HepG2 (cell line): ENCODE measurements around the gene C5AR1. TPM values are rescaled to one million over a fixed set of nuclear protein-coding genes. Genes with fewer than 3 reads are reported as not detected.

Experiments
- ATAC-seq: fragments of 200-7000 bp; cut with Tn5 transposase; 3 replicates; pipeline ENCODE4 v1.9.1; 2020; ENCODE audit warnings: mild to moderate bottlenecking, moderate library complexity
- BruUV-seq: library from RNA; stranded (reverse); fragments of 400-500 nt; replicated peaks from 2 replicates; lab custom pipeline; 2021; lab: Mats Ljungman, UMichigan
- CTCF ChIA-PET: fragments of 300-600 bp; formaldehyde crosslinking; extraction: SDS; loops from one replicate; lab custom pipeline; 2021; ENCODE audit warnings: low total read pairs, inconsistent platforms, low intra/inter-chr PET ratio; lab: Yijun Ruan, JAX
- POLR2A ChIA-PET: fragments of 350-600 bp; sonication (Branson Sonifier 250); formaldehyde crosslinking; loops from one replicate; lab custom pipeline; 2020; ENCODE audit warnings: antibody characterized with exemption, inconsistent platforms; lab: Yijun Ruan, JAX
- DNase-seq: peaks from one replicate; pipeline ENCODE4 v3.0.0-alpha.2; 2015; ENCODE audit warnings: low spot score
- FAIRE-seq: peaks from 3 replicates; lab custom pipeline; 2011; peaks lifted over from hg19 to GRCh38; lab: Jason Lieb, UNC
- H2AFZ ChIP-seq: one replicate; pipeline ENCODE4 v1.6.1; 2011; ENCODE audit warnings: low read length, inconsistent platforms
- H3K27ac ChIP-seq: fragments of 300-600 bp; 3 replicates; pipeline ENCODE4 v1.8.0; 2011; ENCODE audit warnings: mixed run types, mild to moderate bottlenecking, mixed read lengths, low read length, inconsistent platforms; ENCODE audit not compliant: insufficient read depth; ENCODE audit errors: extremely low read length
- H3K27me3 ChIP-seq, 2 experiments: fragments of 200-600 bp in 1 of 2; 2 replicates in 1 of 2; 3 replicates in 1 of 2; pipeline versions ENCODE4 v1.6.0 to v1.8.0; 2011; ENCODE audit warnings: low read length in 2 of 2, mild to moderate bottlenecking in 2 of 2, moderate library complexity in 2 of 2, inconsistent platforms in 1 of 2; ENCODE audit not compliant: insufficient read depth in 2 of 2, control insufficient read depth in 1 of 2
- H3K36me3 ChIP-seq, 2 experiments: fragments of 200-600 bp in 1 of 2; replicated peaks in 1 of 2; 2 replicates in 1 of 2; 3 replicates in 1 of 2; pipeline versions ENCODE4 v1.5.1 to v1.8.0; 2011; ENCODE audit warnings: low read length in 2 of 2, inconsistent platforms in 1 of 2; ENCODE audit not compliant: insufficient read depth in 2 of 2, control insufficient read depth in 1 of 2
- H3K4me1 ChIP-seq: 2 replicates; pipeline ENCODE4 v1.5.1; 2012; ENCODE audit warnings: low read length, inconsistent platforms; ENCODE audit not compliant: insufficient read depth
- H3K4me2 ChIP-seq: 2 replicates; pipeline ENCODE4 v1.6.0; 2011; ENCODE audit warnings: low read depth, low read length, inconsistent platforms
- H3K4me3 ChIP-seq, 3 experiments: fragments of 200-600 bp in 1 of 3; sonication (generic), shearing (Covaris generic) in 1 of 3; replicated peaks in 1 of 3; 2 replicates each; pipeline ENCODE4 v1.5.1; 2011 to 2016; ENCODE audit warnings: low read length in 3 of 3, inconsistent platforms in 2 of 3, low read depth in 2 of 3, mild to moderate bottlenecking in 2 of 3, control low read depth in 1 of 3, mixed read lengths in 1 of 3; ENCODE audit not compliant: insufficient read depth in 1 of 3
- H3K79me2 ChIP-seq: one replicate; pipeline ENCODE4 v1.6.1; 2011; ENCODE audit warnings: low read length, inconsistent platforms; ENCODE audit not compliant: insufficient read depth
- H3K9ac ChIP-seq: 2 replicates; pipeline ENCODE4 v1.6.0; 2011; ENCODE audit warnings: mild to moderate bottlenecking, low read depth, low read length, inconsistent platforms; ENCODE audit not compliant: insufficient read depth
- H3K9me3 ChIP-seq: 2 replicates; pipeline ENCODE4 v1.5.1; 2012; ENCODE audit warnings: mild to moderate bottlenecking, low read length
- H4K20me1 ChIP-seq: 2 replicates; pipeline ENCODE4 v1.6.0; 2011; ENCODE audit warnings: inconsistent platforms, mild to moderate bottlenecking, low read length, moderate library complexity; ENCODE audit not compliant: insufficient read depth
- HNF4G ChIP-seq, 2 experiments: sonication (generic) in 1 of 2; formaldehyde crosslinking in 1 of 2; IDR thresholded peaks; 2 replicates each; pipeline versions ENCODE4 v1.4.0 to v1.6.1; 2011 to 2020; ENCODE audit warnings: borderline replicate concordance in 2 of 2, low read depth in 2 of 2, mild to moderate bottlenecking in 2 of 2, low read length in 1 of 2, missing genetic modification reagents in 1 of 2, moderate library complexity in 1 of 2
- KDM3A ChIP-seq: IDR thresholded peaks from 2 replicates; pipeline ENCODE4 v1.6.1; 2018; ENCODE audit warnings: low read depth, missing compliant biosample characterization
- NFE2L2 ChIP-seq: fragments of 150-350 bp; IDR thresholded peaks from 2 replicates; pipeline ENCODE4 v1.6.1; 2014; ENCODE audit warnings: low read length
- NFYC ChIP-seq: IDR thresholded peaks from 2 replicates; pipeline ENCODE4 v1.6.1; 2016; ENCODE audit warnings: missing genetic modification reagents, missing compliant biosample characterization
- PHF8 ChIP-seq: sonication (generic); formaldehyde crosslinking; IDR thresholded peaks from 2 replicates; pipeline ENCODE4 v1.5.0; 2020; ENCODE audit warnings: missing genetic modification reagents
- RFX5 ChIP-seq: IDR thresholded peaks from 2 replicates; pipeline ENCODE4 v1.6.1; 2011; ENCODE audit warnings: low read depth, low read length, improper control_type of control experiment
- RFXANK ChIP-seq: IDR thresholded peaks from 2 replicates; pipeline ENCODE4 v1.6.1; 2016
- RFXAP ChIP-seq: sonication (generic); formaldehyde crosslinking; IDR thresholded peaks from 2 replicates; pipeline ENCODE4 v1.4.0; 2020; ENCODE audit warnings: missing genetic modification reagents, borderline replicate concordance
- SSRP1 ChIP-seq: IDR thresholded peaks from 2 replicates; pipeline ENCODE4 v1.6.1; 2016; ENCODE audit warnings: control low read depth
- ZNF17 ChIP-seq: sonication (generic); formaldehyde crosslinking; IDR thresholded peaks from 2 replicates; pipeline ENCODE4 v1.5.0; 2020; ENCODE audit warnings: mild to moderate bottlenecking, missing genetic modification reagents
- ZNF232 ChIP-seq: sonication (generic); formaldehyde crosslinking; IDR thresholded peaks from 2 replicates; pipeline ENCODE4 v1.4.0; 2020; ENCODE audit warnings: missing genetic modification reagents, borderline replicate concordance
- ZNF446 ChIP-seq: sonication (generic); formaldehyde crosslinking; IDR thresholded peaks from 2 replicates; pipeline ENCODE4 v1.5.0; 2020; ENCODE audit warnings: mild to moderate bottlenecking, missing genetic modification reagents
- ZNF780A ChIP-seq: sonication (generic); formaldehyde crosslinking; IDR thresholded peaks from 2 replicates; pipeline ENCODE4 v1.8.0; 2022; ENCODE audit warnings: mild to moderate bottlenecking, missing genetic modification reagents, moderate library complexity
- WGBS: methylation state at CpG from one replicate; pipeline ENCODE4 v1.1.6; 2017; ENCODE audit warnings: low lambda C conversion rate; 5-methylcytosine and 5-hydroxymethylcytosine counted together
- in situ Hi-C: cut with HindIII; loops from 2 replicates; pipeline ENCODE4 v1.10.0; 2017; ENCODE audit warnings: low pct_unique_long_range_greater_than_20kb; ENCODE audit not compliant: extremely low pct_ligation_motif_present
- intact Hi-C: fragments of 100-400 bp; cut with micrococcal nuclease; formaldehyde crosslinking; loops from one replicate; pipeline ENCODE4 v1.10.0; 2022; ENCODE audit not compliant: unreplicated experiment
- polyA plus RNA-seq, 8 experiments: library from polyadenylated mRNA; depleted of rRNA in 3 of 8; stranded (reverse) in 7 of 8; unstranded in 1 of 8; fragments of >200 nt; fragmentation: Illumina TruSeq in 4 of 8; extraction: Trizol in 4 of 8; gene quantifications; 2 replicates each; pipeline versions ENCODE4 v1.2.1 to v1.2.3, GENCODE V29; 2011 to 2016; ENCODE audit warnings: low read depth in 4 of 8, missing spikeins in 1 of 8, mixed read lengths in 1 of 8; ENCODE audit not compliant: insufficient read depth in 1 of 8
- total RNA-seq, 5 experiments: library from RNA; depleted of rRNA; stranded (reverse); fragments of >200 nt; fragmentation: Illumina TruSeq; extraction: Trizol; gene quantifications; 2 replicates each; pipeline ENCODE4 v1.2.3, GENCODE V29; 2016; ENCODE audit warnings: low read depth in 1 of 5
- TF ChIP-seq, protein P1 (sequence below): sonication (generic); formaldehyde crosslinking; IDR thresholded peaks from 2 replicates; pipeline ENCODE4 v1.9.0; 2021; ENCODE audit warnings: missing genetic modification reagents, borderline replicate concordance
- TF ChIP-seq, protein P2 (sequence below), 2 experiments: sonication (generic) in 1 of 2; formaldehyde crosslinking in 1 of 2; IDR thresholded peaks; 2 replicates each; pipeline versions ENCODE4 v1.5.1 to v1.6.1; 2011 to 2020; ENCODE audit warnings: borderline replicate concordance in 1 of 2, low read depth in 1 of 2, low read length in 1 of 2, mild to moderate bottlenecking in 1 of 2, missing genetic modification reagents in 1 of 2, moderate library complexity in 1 of 2
- TF ChIP-seq, protein P3 (sequence below): IDR thresholded peaks from 2 replicates; pipeline ENCODE4 v1.6.1; 2012; ENCODE audit warnings: low read depth, low read length, improper control_type of control experiment
- TF ChIP-seq, protein P4 (sequence below): IDR thresholded peaks from 2 replicates; pipeline ENCODE4 v1.6.1; 2016; ENCODE audit warnings: mild to moderate bottlenecking

C5AR1 gene
- total and polyA plus RNA-seq, 2 of the 13 experiments (the other 11 are each of a cell fraction or from before 2014, with no cell fraction given), result 0.07 to 1.6 TPM

DNA sequence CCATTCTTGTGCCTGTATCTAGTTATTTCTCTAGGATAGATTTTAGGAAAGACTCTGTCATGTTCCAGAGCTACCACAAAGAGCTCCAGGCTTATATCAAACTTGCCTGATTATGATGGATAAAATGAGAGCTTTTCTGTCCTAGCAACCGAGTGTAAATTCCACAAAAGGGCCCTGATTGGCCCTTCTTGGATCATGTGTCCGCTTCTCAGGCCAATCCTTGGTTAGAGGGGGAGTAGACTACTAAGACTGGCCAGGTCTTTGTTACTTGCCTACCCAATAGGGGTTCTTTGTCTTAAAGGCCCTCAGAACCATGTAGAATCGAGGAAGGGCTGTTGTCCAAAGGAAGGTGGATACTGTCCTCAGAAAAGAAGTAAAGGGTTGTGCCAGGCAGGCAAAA lies 41.9 kb downstream of the C5AR1 start:
- 89% methylated on average over 3 of the region's 3 CpGs for WGBS
- ATAC-seq, result no peak
- peak overlapping the region; percentile 3 for H3K27ac ChIP-seq
- H3K9me3 ChIP-seq, result no peaks in the 10 kb centered on the region
- peaks cover 27% of the 10 kb centered on the region for H3K79me2 ChIP-seq
- H3K9ac ChIP-seq, result no peak overlapping the region
- intact Hi-C loops, result no loop called here
- H3K4me2 ChIP-seq, result peak overlapping the region; percentile 37
- no peak for FAIRE-seq
- ChIA-PET CTCF (no interaction called here), POLR2A (interaction anchor here (1.0 to 1.6 kb wide), 2 partner anchors 45 to 76 kb away, joined by 3 read pairs; partner anchors contain the start of gene INAFM1)
- no TSS peak for BruUV-seq
- no peak overlapping the region for H3K4me3 ChIP-seq
- H3K36me3 ChIP-seq, result peaks cover 14 to 23% of the 10 kb centered on the region in 2 experiments
- in situ Hi-C loops, result no loop called here
- peak; percentile 25 for DNase-seq
- no peak overlapping the region for H2AFZ ChIP-seq
- no peaks in the 10 kb centered on the region; a peak in 1 of 5 replicates for H3K27me3 ChIP-seq
- peaks cover 55% of the 10 kb centered on the region for H3K4me1 ChIP-seq
- H4K20me1 ChIP-seq, result peaks cover 4% of the 10 kb centered on the region; the same call in 1 of the 2 replicates
- TF ChIP-seq ZNF17 (CRISPR knock-in tag), result no peak
- TF ChIP-seq KDM3A (CRISPR knock-in tag), result no peak
- TF ChIP-seq SSRP1, result no peak
- TF ChIP-seq, protein P1, sequence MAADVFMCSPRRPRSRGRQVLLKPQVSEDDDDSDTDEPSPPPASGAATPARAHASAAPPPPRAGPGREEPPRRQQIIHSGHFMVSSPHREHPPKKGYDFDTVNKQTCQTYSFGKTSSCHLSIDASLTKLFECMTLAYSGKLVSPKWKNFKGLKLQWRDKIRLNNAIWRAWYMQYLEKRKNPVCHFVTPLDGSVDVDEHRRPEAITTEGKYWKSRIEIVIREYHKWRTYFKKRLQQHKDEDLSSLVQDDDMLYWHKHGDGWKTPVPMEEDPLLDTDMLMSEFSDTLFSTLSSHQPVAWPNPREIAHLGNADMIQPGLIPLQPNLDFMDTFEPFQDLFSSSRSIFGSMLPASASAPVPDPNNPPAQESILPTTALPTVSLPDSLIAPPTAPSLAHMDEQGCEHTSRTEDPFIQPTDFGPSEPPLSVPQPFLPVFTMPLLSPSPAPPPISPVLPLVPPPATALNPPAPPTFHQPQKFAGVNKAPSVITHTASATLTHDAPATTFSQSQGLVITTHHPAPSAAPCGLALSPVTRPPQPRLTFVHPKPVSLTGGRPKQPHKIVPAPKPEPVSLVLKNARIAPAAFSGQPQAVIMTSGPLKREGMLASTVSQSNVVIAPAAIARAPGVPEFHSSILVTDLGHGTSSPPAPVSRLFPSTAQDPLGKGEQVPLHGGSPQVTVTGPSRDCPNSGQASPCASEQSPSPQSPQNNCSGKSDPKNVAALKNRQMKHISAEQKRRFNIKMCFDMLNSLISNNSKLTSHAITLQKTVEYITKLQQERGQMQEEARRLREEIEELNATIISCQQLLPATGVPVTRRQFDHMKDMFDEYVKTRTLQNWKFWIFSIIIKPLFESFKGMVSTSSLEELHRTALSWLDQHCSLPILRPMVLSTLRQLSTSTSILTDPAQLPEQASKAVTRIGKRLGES (CRISPR knock-in tag), result no peak
- no peak for TF ChIP-seq PHF8 (CRISPR knock-in tag)
- peak; percentile 97 for TF ChIP-seq RFX5
- no peak for TF ChIP-seq ZNF780A (CRISPR knock-in tag)
- peak; percentile 97 for TF ChIP-seq RFXANK (CRISPR knock-in tag)
- TF ChIP-seq RFXAP (CRISPR knock-in tag), result peak; percentile 91
- TF ChIP-seq, protein P2, sequence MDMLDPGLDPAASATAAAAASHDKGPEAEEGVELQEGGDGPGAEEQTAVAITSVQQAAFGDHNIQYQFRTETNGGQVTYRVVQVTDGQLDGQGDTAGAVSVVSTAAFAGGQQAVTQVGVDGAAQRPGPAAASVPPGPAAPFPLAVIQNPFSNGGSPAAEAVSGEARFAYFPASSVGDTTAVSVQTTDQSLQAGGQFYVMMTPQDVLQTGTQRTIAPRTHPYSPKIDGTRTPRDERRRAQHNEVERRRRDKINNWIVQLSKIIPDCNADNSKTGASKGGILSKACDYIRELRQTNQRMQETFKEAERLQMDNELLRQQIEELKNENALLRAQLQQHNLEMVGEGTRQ (IDR thresholded peaks at IDR 0.05; ENCODE audit: low read depth, low read length), result peak; percentile 65
- TF ChIP-seq, protein P2 (CRISPR knock-in tag; IDR thresholded peaks at IDR 0.05; ENCODE audit: borderline replicate concordance), result peak; percentile 60; the same call in 1 of the 2 replicates
- TF ChIP-seq NFYC (CRISPR knock-in tag), result peak; percentile 68
- TF ChIP-seq NFE2L2, result no peak
- TF ChIP-seq ZNF232, result no peak
- no peak for TF ChIP-seq ZNF446 (CRISPR knock-in tag)
- TF ChIP-seq, protein P3, sequence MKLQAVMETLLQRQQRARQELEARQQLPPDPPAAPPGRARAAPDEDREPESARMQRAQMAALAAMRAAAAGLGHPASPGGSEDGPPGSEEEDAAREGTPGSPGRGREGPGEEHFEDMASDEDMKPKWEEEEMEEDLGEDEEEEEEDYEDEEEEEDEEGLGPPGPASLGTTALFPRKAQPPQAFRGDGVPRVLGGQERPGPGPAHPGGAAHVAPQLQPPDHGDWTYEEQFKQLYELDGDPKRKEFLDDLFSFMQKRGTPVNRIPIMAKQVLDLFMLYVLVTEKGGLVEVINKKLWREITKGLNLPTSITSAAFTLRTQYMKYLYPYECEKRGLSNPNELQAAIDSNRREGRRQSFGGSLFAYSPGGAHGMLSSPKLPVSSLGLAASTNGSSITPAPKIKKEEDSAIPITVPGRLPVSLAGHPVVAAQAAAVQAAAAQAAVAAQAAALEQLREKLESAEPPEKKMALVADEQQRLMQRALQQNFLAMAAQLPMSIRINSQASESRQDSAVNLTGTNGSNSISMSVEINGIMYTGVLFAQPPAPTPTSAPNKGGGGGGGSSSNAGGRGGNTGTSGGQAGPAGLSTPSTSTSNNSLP, result no peak
- TF ChIP-seq, protein P4, sequence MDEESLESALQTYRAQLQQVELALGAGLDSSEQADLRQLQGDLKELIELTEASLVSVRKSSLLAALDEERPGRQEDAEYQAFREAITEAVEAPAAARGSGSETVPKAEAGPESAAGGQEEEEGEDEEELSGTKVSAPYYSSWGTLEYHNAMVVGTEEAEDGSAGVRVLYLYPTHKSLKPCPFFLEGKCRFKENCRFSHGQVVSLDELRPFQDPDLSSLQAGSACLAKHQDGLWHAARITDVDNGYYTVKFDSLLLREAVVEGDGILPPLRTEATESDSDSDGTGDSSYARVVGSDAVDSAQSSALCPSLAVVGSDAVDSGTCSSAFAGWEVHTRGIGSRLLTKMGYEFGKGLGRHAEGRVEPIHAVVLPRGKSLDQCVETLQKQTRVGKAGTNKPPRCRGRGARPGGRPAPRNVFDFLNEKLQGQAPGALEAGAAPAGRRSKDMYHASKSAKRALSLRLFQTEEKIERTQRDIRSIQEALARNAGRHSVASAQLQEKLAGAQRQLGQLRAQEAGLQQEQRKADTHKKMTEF, result no peak
- no peak for TF ChIP-seq HNF4G (IDR thresholded peaks at IDR 0.05; ENCODE audit: borderline replicate concordance, low read depth, low read length)
- no peak for TF ChIP-seq HNF4G (CRISPR knock-in tag; IDR thresholded peaks at IDR 0.05; ENCODE audit: borderline replicate concordance, low read depth)
